Activated naive CD4-positive, alpha-beta T cell treated with anti-CD3 and anti-CD28 coated beads, Interleukin-2, amount 10 ng/mL, durations not matched to agents 7 days and 5 days (primary cell): ENCODE results near the gene INPP5A.
"Not testable (repeated sequence)": the region's sequence is repeated elsewhere in the genome, so short reads cannot be mapped to it uniquely, and the experiment has no call there.

Experiments
- CTCF ChIA-PET: fragments of 350-600 bp; sonication (Branson Sonifier 250); formaldehyde crosslinking; loops from one replicate; lab custom pipeline; 2021; ENCODE audit warnings: antibody characterized with exemption; lab: Charles Lee
- DNase-seq: peaks from one replicate; pipeline ENCODE4 v3.0.0-alpha.2; 2020
- H3K27ac Mint-ChIP-seq: one replicate; pipeline ENCODE4 v1.8.0; 2021; ENCODE audit warnings: mild to moderate bottlenecking, moderate library complexity, mixed read lengths
- H3K27me3 Mint-ChIP-seq: one replicate; pipeline ENCODE4 v1.8.0; 2021; ENCODE audit warnings: mild to moderate bottlenecking, mixed read lengths
- H3K36me3 Mint-ChIP-seq: one replicate; pipeline ENCODE4 v1.8.0; 2021; ENCODE audit warnings: mixed read lengths
- H3K4me1 Mint-ChIP-seq: one replicate; pipeline ENCODE4 v1.8.0; 2021; ENCODE audit warnings: mixed read lengths
- H3K4me3 Mint-ChIP-seq: one replicate; pipeline ENCODE4 v1.8.0; 2021; ENCODE audit warnings: mild to moderate bottlenecking, moderate library complexity, mixed read lengths
- H3K9me3 Mint-ChIP-seq: one replicate; pipeline ENCODE4 v1.8.0; 2021; ENCODE audit warnings: mixed read lengths

Gene INPP5A

GRCh38 chr10:132743196-132743924, 205.8 kb downstream of the INPP5A start:
- H3K4me3 Mint-ChIP-seq, H3K36me3 Mint-ChIP-seq, H3K27ac Mint-ChIP-seq, H3K27me3 Mint-ChIP-seq, CTCF ChIA-PET, DNase-seq, H3K4me1 Mint-ChIP-seq, H3K9me3 Mint-ChIP-seq: not testable (repeated sequence)

- Mint-ChIP-seq H3K4me1 (no peaks in the 10 kb centered on the region), H3K4me3 (no peak overlapping the region), H3K36me3 (no peaks in the 10 kb centered on the region), H3K9me3 (no peaks in the 10 kb centered on the region), H3K27me3 (no peaks in the 10 kb centered on the region), H3K27ac (no peak overlapping the region)
- DNase-seq: no peak
- CTCF ChIA-PET: no interaction called here
Observed at GRCh38 chr10:132743925-132744490, 206.4 kb downstream of the INPP5A start.

GRCh38 chr10:132744839-132745238, 207.3 kb downstream of the INPP5A start:
- Mint-ChIP-seq H3K4me1 (no peaks in the 10 kb centered on the region), H3K4me3 (no peak overlapping the region), H3K36me3 (no peaks in the 10 kb centered on the region), H3K9me3 (no peaks in the 10 kb centered on the region), H3K27me3 (no peaks in the 10 kb centered on the region), H3K27ac (no peak overlapping the region)
- DNase-seq: no peak
- CTCF ChIA-PET: no interaction called here

GRCh38 chr10:132745511-132745910, 207.9 kb downstream of the INPP5A start:
- Mint-ChIP-seq H3K36me3 (no peaks in the 10 kb centered on the region), H3K4me1 (no peaks in the 10 kb centered on the region), H3K9me3 (no peaks in the 10 kb centered on the region), H3K27me3 (no peaks in the 10 kb centered on the region), H3K4me3 (no peak overlapping the region), H3K27ac (no peak overlapping the region)
- no peak for DNase-seq
- CTCF ChIA-PET: interaction anchor here (0.6 kb wide), 1 partner anchor 10 kb away, joined by 3 read pairs; no protein-coding TSS in a partner anchor

- H3K4me3 Mint-ChIP-seq: no peak overlapping the region
- H3K36me3 Mint-ChIP-seq: no peaks in the 10 kb centered on the region
- H3K27me3 Mint-ChIP-seq: no peaks in the 10 kb centered on the region
- no peak for DNase-seq
- CTCF ChIA-PET: interaction anchor here (0.6 kb wide), 1 partner anchor 10 kb away, joined by 3 read pairs; no protein-coding TSS in a partner anchor
- H3K27ac Mint-ChIP-seq: no peak overlapping the region
- H3K9me3 Mint-ChIP-seq: no peaks in the 10 kb centered on the region
- H3K4me1 Mint-ChIP-seq: no peaks in the 10 kb centered on the region
Observed at GRCh38 chr10:132745971-132746370, 208.4 kb downstream of the INPP5A start.

- H3K4me1 Mint-ChIP-seq: no peaks in the 10 kb centered on the region
- no peak overlapping the region for H3K27ac Mint-ChIP-seq
- H3K9me3 Mint-ChIP-seq: no peaks in the 10 kb centered on the region
- DNase-seq: no peak
- H3K36me3 Mint-ChIP-seq: no peaks in the 10 kb centered on the region
- no peaks in the 10 kb centered on the region for H3K27me3 Mint-ChIP-seq
- CTCF ChIA-PET: no interaction called here
- H3K4me3 Mint-ChIP-seq: no peak overlapping the region
Observed at GRCh38 chr10:132746386-132746785, 208.8 kb downstream of the INPP5A start.

- Mint-ChIP-seq H3K27ac (no peak overlapping the region), H3K27me3 (no peaks in the 10 kb centered on the region), H3K4me3 (no peak overlapping the region), H3K4me1 (no peaks in the 10 kb centered on the region), H3K9me3 (no peaks in the 10 kb centered on the region), H3K36me3 (no peaks in the 10 kb centered on the region)
- no peak for DNase-seq
- CTCF ChIA-PET: no interaction called here
Observed at GRCh38 chr10:132746801-132747625, 209.4 kb downstream of the INPP5A start.

GRCh38 chr10:132748135-132748534, 210.5 kb downstream of the INPP5A start:
- CTCF ChIA-PET: no interaction called here
- H3K9me3 Mint-ChIP-seq: no peaks in the 10 kb centered on the region
- H3K36me3 Mint-ChIP-seq: no peaks in the 10 kb centered on the region
- H3K4me1 Mint-ChIP-seq: no peaks in the 10 kb centered on the region
- H3K27ac Mint-ChIP-seq: no peak overlapping the region
- H3K4me3 Mint-ChIP-seq: no peak overlapping the region
- DNase-seq: no peak
- no peaks in the 10 kb centered on the region for H3K27me3 Mint-ChIP-seq

GRCh38 chr10:132748545-132749370, 211.2 kb downstream of the INPP5A start:
- H3K9me3 Mint-ChIP-seq: no peaks in the 10 kb centered on the region
- no peak overlapping the region for H3K27ac Mint-ChIP-seq
- H3K27me3 Mint-ChIP-seq: no peaks in the 10 kb centered on the region
- H3K4me1 Mint-ChIP-seq: no peaks in the 10 kb centered on the region
- no peak overlapping the region for H3K4me3 Mint-ChIP-seq
- peaks cover 2% of the 10 kb centered on the region for H3K36me3 Mint-ChIP-seq
- CTCF ChIA-PET: no interaction called here
- no peak for DNase-seq

GRCh38 chr10:132749371-132749795, 211.8 kb downstream of the INPP5A start:
- no peak for DNase-seq
- Mint-ChIP-seq H3K36me3 (peaks cover 2% of the 10 kb centered on the region), H3K9me3 (no peaks in the 10 kb centered on the region), H3K4me1 (no peaks in the 10 kb centered on the region), H3K27ac (no peak overlapping the region), H3K4me3 (no peak overlapping the region), H3K27me3 (no peaks in the 10 kb centered on the region)
- CTCF ChIA-PET: no interaction called here

- Mint-ChIP-seq H3K36me3 (peaks cover 12% of the 10 kb centered on the region), H3K4me3 (no peak overlapping the region), H3K27ac (no peak overlapping the region)
Observed at GRCh38 chr10:132750936-132751335, 213.3 kb downstream of the INPP5A start.

GRCh38 chr10:132752378-132752777, 214.8 kb downstream of the INPP5A start:
- DNase-seq: no peak
- CTCF ChIA-PET: no interaction called here
- H3K36me3 Mint-ChIP-seq: peaks cover 19% of the 10 kb centered on the region

More at GRCh38 chr10:132750936-132751335, 213.3 kb downstream of the INPP5A start:
- CTCF ChIA-PET: no interaction called here
- DNase-seq: no peak
- Mint-ChIP-seq H3K4me1 (no peaks in the 10 kb centered on the region), H3K27me3 (no peaks in the 10 kb centered on the region), H3K9me3 (peaks cover 9% of the 10 kb centered on the region)

GRCh38 chr10:132752961-132753360, 215.4 kb downstream of the INPP5A start:
- no peak overlapping the region for H3K27ac Mint-ChIP-seq
- H3K4me1 Mint-ChIP-seq: no peaks in the 10 kb centered on the region
- H3K27me3 Mint-ChIP-seq: no peaks in the 10 kb centered on the region
- CTCF ChIA-PET: no interaction called here
- H3K4me3 Mint-ChIP-seq: no peak overlapping the region
- peaks cover 19% of the 10 kb centered on the region for H3K36me3 Mint-ChIP-seq
- DNase-seq: no peak
- peaks cover 14% of the 10 kb centered on the region for H3K9me3 Mint-ChIP-seq

More at GRCh38 chr10:132752378-132752777, 214.8 kb downstream of the INPP5A start:
- Mint-ChIP-seq H3K27ac (no peak overlapping the region), H3K9me3 (peaks cover 14% of the 10 kb centered on the region), H3K4me3 (no peak overlapping the region), H3K27me3 (no peaks in the 10 kb centered on the region), H3K4me1 (no peaks in the 10 kb centered on the region)

GRCh38 chr10:132753596-132753995, 216.0 kb downstream of the INPP5A start:
- Mint-ChIP-seq H3K27me3 (no peaks in the 10 kb centered on the region), H3K9me3 (peaks cover 14% of the 10 kb centered on the region), H3K4me1 (no peaks in the 10 kb centered on the region), H3K27ac (no peak overlapping the region), H3K4me3 (no peak overlapping the region), H3K36me3 (peaks cover 19% of the 10 kb centered on the region)
- CTCF ChIA-PET: no interaction called here
- DNase-seq: no peak
